ENCODE data around the gene RAD21L1.

Gene RAD21L1

GRCh38 chr20:1199964-1200363, 25.9 kb upstream of the RAD21L1 start:
- Histone ChIP-seq H3K4me3 (replicated peaks; ENCODE audit: insufficient read depth, low read length) (no peak overlapping the region), H3K27me3 (ENCODE audit: insufficient read depth, poor library complexity, severe bottlenecking) (no peaks in the 10 kb centered on the region), H3K27ac (replicated peaks) (no peak overlapping the region)
- no peak for TF ChIP-seq CTCF (IDR thresholded peaks at IDR 0.05; ENCODE audit: insufficient read depth, low read length)
- no peak for TF ChIP-seq GABPA (IDR thresholded peaks at IDR 0.05; ENCODE audit: low read depth)
- no peak for TF ChIP-seq POLR2AphosphoS5 (IDR thresholded peaks at IDR 0.05; ENCODE audit: low read depth)
- TF ChIP-seq SPI1 (IDR thresholded peaks at IDR 0.05; ENCODE audit: borderline replicate concordance, low read depth) = no peak
- TF ChIP-seq REST (IDR thresholded peaks at IDR 0.05; ENCODE audit: insufficient replicate concordance, low read depth) = no peak
- no peak for DNase-seq (ENCODE audit: low read depth in 1 of 2, low spot score in 1 of 2)

GRCh38 chr20:1202762-1203504, 22.9 kb upstream of the RAD21L1 start, which contains the start of gene C20orf202:
C20orf202 (plus strand) TSS chr20:1203454; CDS start chr20:1203586, 132 bp downstream.
- no peaks in the 10 kb centered on the region for H3K27me3 ChIP-seq (ENCODE audit: insufficient read depth, poor library complexity, severe bottlenecking)
- no peak within 1 kb of the TSS for H3K27ac ChIP-seq (replicated peaks)
- TF ChIP-seq POLR2AphosphoS5 (IDR thresholded peaks at IDR 0.05; ENCODE audit: low read depth) (no peak), CTCF (IDR thresholded peaks at IDR 0.05; ENCODE audit: insufficient read depth, low read length) (no peak), SPI1 (IDR thresholded peaks at IDR 0.05; ENCODE audit: borderline replicate concordance, low read depth) (no peak), GABPA (IDR thresholded peaks at IDR 0.05; ENCODE audit: low read depth) (no peak), REST (IDR thresholded peaks at IDR 0.05; ENCODE audit: insufficient replicate concordance, low read depth) (no peak)
- DNase-seq (ENCODE audit: low read depth in 1 of 2, low spot score in 1 of 2) = no peak
- H3K4me3 ChIP-seq (replicated peaks; ENCODE audit: insufficient read depth, low read length) = no peak within 1 kb of the TSS

- H3K4me3 ChIP-seq (replicated peaks; ENCODE audit: insufficient read depth, low read length) = no peak overlapping the region
- DNase-seq (ENCODE audit: low read depth in 1 of 2, low spot score in 1 of 2) = no peak
- no peak overlapping the region for H3K27ac ChIP-seq (replicated peaks)
- no peaks in the 10 kb centered on the region for H3K27me3 ChIP-seq (ENCODE audit: insufficient read depth, poor library complexity, severe bottlenecking)
- no peak for TF ChIP-seq GABPA (IDR thresholded peaks at IDR 0.05; ENCODE audit: low read depth)
- no peak for TF ChIP-seq SPI1 (IDR thresholded peaks at IDR 0.05; ENCODE audit: borderline replicate concordance, low read depth)
- TF ChIP-seq POLR2AphosphoS5 (IDR thresholded peaks at IDR 0.05; ENCODE audit: low read depth) = no peak
- no peak for TF ChIP-seq REST (IDR thresholded peaks at IDR 0.05; ENCODE audit: insufficient replicate concordance, low read depth)
- no peak for TF ChIP-seq CTCF (IDR thresholded peaks at IDR 0.05; ENCODE audit: insufficient read depth, low read length)
Measured at GRCh38 chr20:1203630-1204029, 22.2 kb upstream of the RAD21L1 start.

All from HL-60 (cell line).